Fibroblast of pulmonary artery (primary cell): ENCODE results near the gene LIFR.

Experiments
- DNase-seq: peaks from one replicate; pipeline ENCODE4 v3.0.0-alpha.2; 2010; ENCODE audit warnings: low read depth
- H3K4me3 ChIP-seq: replicated peaks from 2 replicates; pipeline ENCODE4 v1.5.1; 2011; ENCODE audit warnings: low read depth, mild to moderate bottlenecking, control low read depth, low read length, moderate library complexity
- TF ChIP-seq, protein P1 (sequence below): IDR thresholded peaks from 2 replicates; pipeline ENCODE4 v1.5.1; 2011; ENCODE audit warnings: mild to moderate bottlenecking, control low read depth, low read length, inconsistent platforms; ENCODE audit errors: missing control alignments

The LIFR gene

DNA sequence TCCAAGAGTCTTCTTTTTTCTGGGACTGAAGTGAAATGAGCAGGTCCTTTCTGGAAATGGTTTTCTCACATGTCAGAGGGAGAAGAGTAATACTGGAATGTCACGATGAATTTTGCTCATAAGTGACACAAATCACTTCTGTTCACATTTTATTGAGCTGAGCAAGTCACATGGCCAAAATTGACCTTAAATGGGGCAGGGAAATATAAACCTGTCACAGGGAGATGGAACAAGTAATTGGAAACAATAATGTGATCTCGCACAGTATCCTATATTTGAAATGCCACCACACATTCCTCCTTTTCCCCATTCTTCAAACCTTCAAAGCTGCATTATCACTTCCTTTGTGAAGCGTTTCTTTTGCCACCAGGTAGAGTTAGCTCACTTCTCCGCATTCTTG lies 25.2 kb upstream of the LIFR start:
- no peak for DNase-seq
- TF ChIP-seq, protein P1, sequence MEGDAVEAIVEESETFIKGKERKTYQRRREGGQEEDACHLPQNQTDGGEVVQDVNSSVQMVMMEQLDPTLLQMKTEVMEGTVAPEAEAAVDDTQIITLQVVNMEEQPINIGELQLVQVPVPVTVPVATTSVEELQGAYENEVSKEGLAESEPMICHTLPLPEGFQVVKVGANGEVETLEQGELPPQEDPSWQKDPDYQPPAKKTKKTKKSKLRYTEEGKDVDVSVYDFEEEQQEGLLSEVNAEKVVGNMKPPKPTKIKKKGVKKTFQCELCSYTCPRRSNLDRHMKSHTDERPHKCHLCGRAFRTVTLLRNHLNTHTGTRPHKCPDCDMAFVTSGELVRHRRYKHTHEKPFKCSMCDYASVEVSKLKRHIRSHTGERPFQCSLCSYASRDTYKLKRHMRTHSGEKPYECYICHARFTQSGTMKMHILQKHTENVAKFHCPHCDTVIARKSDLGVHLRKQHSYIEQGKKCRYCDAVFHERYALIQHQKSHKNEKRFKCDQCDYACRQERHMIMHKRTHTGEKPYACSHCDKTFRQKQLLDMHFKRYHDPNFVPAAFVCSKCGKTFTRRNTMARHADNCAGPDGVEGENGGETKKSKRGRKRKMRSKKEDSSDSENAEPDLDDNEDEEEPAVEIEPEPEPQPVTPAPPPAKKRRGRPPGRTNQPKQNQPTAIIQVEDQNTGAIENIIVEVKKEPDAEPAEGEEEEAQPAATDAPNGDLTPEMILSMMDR: no peak
- H3K4me3 ChIP-seq: no peak overlapping the region

DNA sequence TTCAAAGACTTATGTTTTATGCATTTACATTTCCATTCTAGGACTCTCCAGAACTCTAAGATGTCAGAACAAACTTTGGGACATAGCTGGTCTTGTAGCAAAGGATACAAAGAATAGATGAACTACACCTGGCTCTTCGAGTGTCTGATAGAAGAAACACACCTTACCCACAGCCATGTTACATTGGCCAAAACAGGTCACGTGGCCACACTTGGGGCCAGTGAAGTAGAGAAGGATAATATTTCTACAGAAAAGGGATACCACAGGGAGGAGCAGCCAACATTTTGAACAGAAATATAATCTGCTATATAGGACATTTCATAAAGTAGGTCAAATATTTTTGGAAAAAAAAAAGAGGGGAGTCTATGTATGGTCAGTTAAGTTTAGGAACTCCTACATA lies 22.7 kb upstream of the LIFR start:
- DNase-seq: no peak
- no peak overlapping the region for H3K4me3 ChIP-seq
- TF ChIP-seq, protein P1: no peak

DNA sequence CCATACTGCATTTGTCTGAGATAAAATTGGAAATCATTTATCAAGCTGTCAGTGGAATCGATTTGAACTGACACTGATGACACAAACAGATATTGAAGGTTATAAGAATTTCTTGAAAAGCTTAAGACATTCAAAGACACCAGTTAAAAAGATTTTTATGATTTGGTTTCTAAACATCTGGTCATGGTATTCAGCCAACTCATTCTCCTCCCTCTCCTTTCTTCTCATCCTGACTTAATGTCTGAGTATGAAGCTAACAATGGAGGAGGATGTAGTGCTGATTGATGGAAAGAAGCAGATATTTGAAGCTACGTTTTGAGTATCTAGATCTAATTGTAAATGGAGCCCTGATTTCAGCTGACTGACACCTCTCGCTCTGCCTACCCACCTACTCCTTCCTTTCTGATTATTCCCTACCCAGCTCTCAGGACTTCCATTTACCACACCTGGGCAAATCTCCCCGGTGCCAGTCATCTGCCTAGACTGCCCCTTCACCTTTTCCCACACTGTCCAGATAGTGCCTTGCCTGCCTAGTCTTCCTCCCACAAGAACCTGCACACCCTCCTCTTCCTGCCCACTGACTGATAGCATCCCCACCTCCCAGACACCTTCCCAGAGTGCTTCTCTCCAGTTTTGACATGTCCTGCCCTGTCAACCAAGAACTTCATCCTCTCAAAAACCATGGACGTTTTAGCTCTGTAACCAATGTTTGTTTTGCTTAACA lies 20.7 kb upstream of the LIFR start:
- TF ChIP-seq, protein P1: no peak
- no peak for DNase-seq
- H3K4me3 ChIP-seq: no peak overlapping the region

- TF ChIP-seq, protein P1: no peak
- H3K4me3 ChIP-seq: no peak overlapping the region
- no peak for DNase-seq
Measured at GRCh38 chr5:38576442-38576841, 20.0 kb upstream of the LIFR start.

DNA sequence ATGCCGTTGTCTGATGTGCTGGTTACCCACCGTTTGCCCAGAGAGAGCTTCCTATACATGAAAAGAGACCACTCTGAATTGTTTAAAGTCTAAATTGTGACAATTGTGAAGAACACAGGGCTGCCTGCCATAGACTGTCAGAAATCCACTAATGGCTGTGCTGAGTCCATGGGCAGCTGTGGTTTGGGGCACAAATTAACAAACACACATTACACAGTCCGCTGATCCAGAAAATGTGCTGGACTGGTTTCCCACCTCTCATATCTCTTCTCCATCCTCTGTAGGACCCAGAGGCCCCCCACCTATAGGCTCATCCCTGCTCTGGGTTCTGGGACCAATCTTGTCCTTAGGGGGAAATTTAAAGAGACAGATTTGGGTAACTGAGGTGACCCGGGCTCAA lies 19.0 kb upstream of the LIFR start:
- DNase-seq: no peak
- TF ChIP-seq, protein P1: no peak

GRCh38 chr5:38574009-38574408 lies 17.6 kb upstream of the LIFR start:
- TF ChIP-seq, protein P1: no peak
- no peak for DNase-seq
- H3K4me3 ChIP-seq: no peak overlapping the region

More for the DNA sequence above, 19.0 kb upstream of the LIFR start:
- H3K4me3 ChIP-seq: no peak overlapping the region

GRCh38 chr5:38573521-38573920 lies 17.1 kb upstream of the LIFR start:
- H3K4me3 ChIP-seq: no peak overlapping the region
- DNase-seq: no peak
- TF ChIP-seq, protein P1: no peak
